K562 (cell line): Measurements from ENCODE around the gene CEP128. TPM values are rescaled to one million over a fixed set of nuclear protein-coding genes. Genes with fewer than 3 reads are reported as not detected.

ENCODE experiments used
- ATAC-seq: fragments of 200-7000 bp; cut with Tn5 transposase; 3 replicates; pipeline ENCODE4 v1.9.1; 2020; ENCODE audit warnings: moderate library complexity
- BruUV-seq: library from RNA; stranded (reverse); fragments of 400-500 nt; replicated peaks from 2 replicates; lab custom pipeline; 2021; lab: Mats Ljungman, UMichigan
- CTCF ChIA-PET: fragments of 300-600 bp; formaldehyde crosslinking; extraction: SDS; loops from one replicate; lab custom pipeline; 2021; ENCODE audit warnings: low intra/inter-chr PET ratio; lab: Yijun Ruan, JAX
- POLR2A ChIA-PET: fragments of 300-600, 350-650 bp; sonication (Branson Sonifier 250); formaldehyde crosslinking; extraction: SDS; loops from one replicate; lab custom pipeline; 2021; ENCODE audit warnings: antibody characterized with exemption, inconsistent platforms; lab: Yijun Ruan, JAX
- DNase-seq, 4 experiments: peaks; one replicate each; pipeline versions ENCODE4 v3.0.0 to v3.0.0-alpha.2; 2011 to 2018; ENCODE audit warnings: low spot score in 3 of 4, mixed read lengths in 3 of 4; ENCODE audit errors: extremely low read depth in 1 of 4
- FAIRE-seq: peaks from 2 replicates; lab custom pipeline; 2011; peaks lifted over from hg19 to GRCh38; lab: Jason Lieb, UNC
- H2AFZ ChIP-seq: 2 replicates; pipeline ENCODE4 v1.6.0; 2011; ENCODE audit warnings: low read depth, low read length, control low read depth, inconsistent platforms
- H3K27ac ChIP-seq: fragments of 200-600 bp; 3 replicates; pipeline ENCODE4 v1.8.0; 2011; ENCODE audit warnings: low read depth, mild to moderate bottlenecking, control low read depth, inconsistent platforms, low read length, moderate library complexity, mixed read lengths; ENCODE audit errors: extremely low read depth
- H3K27me3 ChIP-seq, 2 experiments: fragments of 300-600 bp in 1 of 2; 2 replicates in 1 of 2; 3 replicates in 1 of 2; pipeline versions ENCODE4 v1.6.0 to v1.8.0; 2011; ENCODE audit warnings: inconsistent platforms in 2 of 2, low read length in 2 of 2, mild to moderate bottlenecking in 1 of 2, mixed read lengths in 1 of 2, moderate library complexity in 1 of 2; ENCODE audit not compliant: control insufficient read depth in 2 of 2, insufficient read depth in 2 of 2
- H3K36me3 ChIP-seq: fragments of 300-600 bp; 3 replicates; pipeline ENCODE4 v1.8.0; 2011; ENCODE audit warnings: mild to moderate bottlenecking, low read length, inconsistent platforms; ENCODE audit not compliant: control insufficient read depth, insufficient read depth
- H3K4me1 ChIP-seq, 2 experiments: fragments of 200-600 bp in 1 of 2; replicated peaks in 1 of 2; 2 replicates in 1 of 2; 3 replicates in 1 of 2; pipeline versions ENCODE4 v1.5.1 to v1.8.0; 2011; ENCODE audit warnings: inconsistent platforms in 2 of 2, low read length in 2 of 2, mild to moderate bottlenecking in 1 of 2, mixed read lengths in 1 of 2, moderate library complexity in 1 of 2; ENCODE audit not compliant: control insufficient read depth in 2 of 2, insufficient read depth in 2 of 2
- H3K4me2 ChIP-seq: 2 replicates; pipeline ENCODE4 v1.6.1; 2011; ENCODE audit warnings: low read length, control low read depth, inconsistent platforms, mixed read lengths; ENCODE audit not compliant: insufficient read depth
- H3K4me3 ChIP-seq: fragments of 200-600 bp; sonication (generic), shearing (Covaris generic); 2 replicates; pipeline ENCODE4 v1.5.1; 2016; ENCODE audit warnings: control low read depth, inconsistent platforms
- H3K79me2 ChIP-seq: fragments of 200-600 bp; 3 replicates; pipeline ENCODE4 v1.8.0; 2011; ENCODE audit warnings: low read length, inconsistent platforms; ENCODE audit not compliant: control insufficient read depth, insufficient read depth
- H3K9ac ChIP-seq, 2 experiments: 2 replicates each; pipeline versions ENCODE4 v1.6.0 to v1.6.1; 2011; ENCODE audit warnings: low read depth in 2 of 2, low read length in 2 of 2, control low read depth in 1 of 2, inconsistent platforms in 1 of 2, mild to moderate bottlenecking in 1 of 2, mixed read lengths in 1 of 2; ENCODE audit not compliant: insufficient read depth in 1 of 2
- H3K9me1 ChIP-seq: one replicate; pipeline ENCODE4 v1.6.0; 2011; ENCODE audit warnings: inconsistent platforms, mild to moderate bottlenecking, low read length, moderate library complexity; ENCODE audit not compliant: control insufficient read depth, insufficient read depth
- H3K9me3 ChIP-seq: replicated peaks from 2 replicates; pipeline ENCODE4 v1.5.1; 2011; ENCODE audit warnings: low read depth, low read length, inconsistent platforms; ENCODE audit not compliant: control insufficient read depth, insufficient read depth
- H4K20me1 ChIP-seq: replicated peaks from 2 replicates; pipeline ENCODE4 v1.6.1; 2011; ENCODE audit warnings: low read length, inconsistent platforms, mixed read lengths; ENCODE audit not compliant: control insufficient read depth, insufficient read depth
- ADNP ChIP-seq: fragments of 200-800 bp; sonication (Bioruptor generic); IDR thresholded peaks from 2 replicates; pipeline ENCODE4 v1.6.1; 2016; ENCODE audit warnings: missing genetic modification characterization, missing compliant biosample characterization
- BCL6 ChIP-seq: fragments of 250-450 bp; sonication (Bioruptor Pico); IDR thresholded peaks from 2 replicates; pipeline ENCODE4 v1.4.0; 2020
- CBX1 ChIP-seq: sonication (generic); IDR thresholded peaks from 2 replicates; pipeline ENCODE4 v1.6.1; 2016; ENCODE audit warnings: antibody characterized with exemption, low read depth, mild to moderate bottlenecking
- CBX5 ChIP-seq: IDR thresholded peaks from 2 replicates; pipeline ENCODE4 v1.6.1; 2014; ENCODE audit warnings: low read depth, borderline replicate concordance
- HDAC8 ChIP-seq: fragments of 450-650 bp; IDR thresholded peaks from 2 replicates; pipeline ENCODE4 v1.6.1; 2016; ENCODE audit warnings: mild to moderate bottlenecking, missing genetic modification characterization, moderate library complexity, missing compliant biosample characterization
- KLF6 ChIP-seq: fragments of 250-450 bp; sonication (Bioruptor Pico); IDR thresholded peaks from 2 replicates; pipeline ENCODE4 v1.4.0; 2020; ENCODE audit warnings: mild to moderate bottlenecking, moderate library complexity, borderline replicate concordance
- MAZ ChIP-seq, 2 experiments: fragments of 450-650 bp in 1 of 2; sonication (generic) in 1 of 2; formaldehyde crosslinking; IDR thresholded peaks in 1 of 2; conservative IDR thresholded peaks in 1 of 2; 2 replicates each; pipeline versions ENCODE4 v1.4.0 to v1.5.0; 2020; ENCODE audit warnings: mild to moderate bottlenecking in 1 of 2, missing genetic modification reagents in 1 of 2
- MIER1 ChIP-seq: fragments of 450-650 bp; IDR thresholded peaks from 2 replicates; pipeline ENCODE4 v1.6.1; 2016; ENCODE audit warnings: antibody characterized with exemption, mild to moderate bottlenecking, low read depth
- NBN ChIP-seq: fragments of 450-650 bp; IDR thresholded peaks from 2 replicates; pipeline ENCODE4 v1.6.1; 2016; ENCODE audit warnings: low read depth, mild to moderate bottlenecking
- TSHZ1 ChIP-seq: fragments of 250-450 bp; sonication (Bioruptor Pico); IDR thresholded peaks from 2 replicates; pipeline ENCODE4 v1.4.0; 2020; ENCODE audit warnings: mild to moderate bottlenecking, moderate library complexity
- YBX1 ChIP-seq: fragments of 450-650 bp; IDR thresholded peaks from 2 replicates; pipeline ENCODE4 v1.7.1; 2016; ENCODE audit warnings: mild to moderate bottlenecking
- ZNF507 ChIP-seq: conservative IDR thresholded peaks from 2 replicates; pipeline ENCODE4 v1.6.1; 2017; ENCODE audit warnings: missing genetic modification characterization, missing compliant biosample characterization
- WGBS: fragments of 100-300 bp; shearing (Covaris generic); methylation state at CpG from one replicate; pipeline ENCODE4 v1.1.6; 2016; ENCODE audit warnings: low coverage, mixed read lengths; ENCODE audit not compliant: insufficient coverage; ENCODE audit errors: missing lambda C conversion rate; 5-methylcytosine and 5-hydroxymethylcytosine counted together
- in situ Hi-C: fragments of 300-500 bp; cut with MboI; formaldehyde crosslinking; loops from 4 replicates; pipeline ENCODE4 v1.15.0; 2018; ENCODE audit warnings: inconsistent platforms, mixed read lengths
- intact Hi-C: fragments of 100-400 bp; cut with micrococcal nuclease; formaldehyde crosslinking; loops from 2 replicates; pipeline ENCODE4 v1.14.2; 2022
- polyA plus RNA-seq, 8 experiments: library from polyadenylated mRNA; depleted of rRNA in 4 of 8; stranded (reverse) in 5 of 8; unstranded in 3 of 8; fragments of >200 nt; fragmentation: Nextera tagmentation in 2 of 8; fragmentation: Illumina TruSeq in 1 of 8; extraction: Ambion mirVana in 2 of 8; extraction: Trizol in 1 of 8; gene quantifications; 2 replicates each; pipeline versions ENCODE4 v1.2.1 to v1.2.3, GENCODE V29; 2011 to 2014; ENCODE audit warnings: inconsistent platforms in 1 of 8, missing spikeins in 1 of 8
- total RNA-seq, 7 experiments: library from RNA; depleted of rRNA in 6 of 7; stranded (reverse); fragments of >200 nt in 6 of 7; fragmentation: Illumina TruSeq in 2 of 7; extraction: Trizol in 2 of 7; gene quantifications; 2 replicates each; pipeline versions ENCODE4 v1.2.1 to v1.2.3, GENCODE V29; 2011 to 2021; ENCODE audit warnings: low replicate concordance in 1 of 7

Gene CEP128
- total and polyA plus RNA-seq, 9 of the 15 experiments (the other 6 are each of a cell fraction or from before 2014, with no cell fraction given): 2.3 to 9.2 (median 4.6) TPM

GRCh38 chr14:80798878-80799277 is 142.7 kb downstream of the CEP128 start (continued):
- TF ChIP-seq MAZ (CRISPR knock-in tag; conservative IDR thresholded peaks at IDR 0.05 in 1 of 2, IDR thresholded peaks at IDR 0.05 in 1 of 2) (no peak), ADNP (tag) (no peak), ZNF507 (tag) (no peak), YBX1 (no peak), TSHZ1 (CRISPR knock-in tag) (no peak), CBX1 (no peak), CBX5 (no peak), KLF6 (no peak), HDAC8 (tag) (no peak)
- TF ChIP-seq, all 486 proteins: peak for 0

- no peaks in the 10 kb centered on the region for H3K79me2 ChIP-seq
- DNase-seq (no peak), FAIRE-seq (no peak), ATAC-seq (no peak)
- no peaks in the 10 kb centered on the region for H3K9me3 ChIP-seq
- no peaks in the 10 kb centered on the region for H3K36me3 ChIP-seq
- no peak overlapping the region for H3K27ac ChIP-seq
- no TSS peak for BruUV-seq
- no peaks in the 10 kb centered on the region for H4K20me1 ChIP-seq
- ChIA-PET CTCF (no interaction called here), POLR2A (no interaction called here)
- no peak overlapping the region for H3K9ac ChIP-seq
- no peaks in the 10 kb centered on the region for H3K4me1 ChIP-seq
- WGBS: 66% methylated on average over 2 of the region's 3 CpGs
- in situ Hi-C loops: no loop called here
- no peak overlapping the region for H2AFZ ChIP-seq
- TF ChIP-seq MIER1 (no peak), NBN (no peak), BCL6 (no peak)
- TF ChIP-seq, all 486 proteins: peak for 0
- Histone ChIP-seq H3K4me2 (no peak overlapping the region), H3K4me3 (no peak overlapping the region), H3K27me3 (no peaks in the 10 kb centered on the region), H3K9me1 (no peaks in the 10 kb centered on the region)
- intact Hi-C loops: no loop called here
Measured at GRCh38 chr14:80798211-80798610, 143.3 kb downstream of the CEP128 start.
